GM12874 (cell line): ENCODE data around the gene UBL3.

Source experiments
- CTCF ChIP-seq: IDR thresholded peaks from 2 replicates; pipeline ENCODE4 v1.5.1; 2011; ENCODE audit warnings: low read depth, mild to moderate bottlenecking, control low read depth, low read length, moderate library complexity; ENCODE audit not compliant: insufficient read depth

Gene UBL3

GRCh38 chr13:29771247-29771646, 79.2 kb downstream of the UBL3 start:
- TF ChIP-seq CTCF, result no peak

- no peak for TF ChIP-seq CTCF
These were observed 83.4 kb downstream of the UBL3 start for GRCh38 chr13:29767006-29767405.

GRCh38 chr13:29763436-29764180, 86.8 kb downstream of the UBL3 start:
- no peak for TF ChIP-seq CTCF

GRCh38 chr13:29761815-29762214, 88.6 kb downstream of the UBL3 start:
- TF ChIP-seq CTCF, result no peak

GRCh38 chr13:29761160-29761559, 89.3 kb downstream of the UBL3 start:
- TF ChIP-seq CTCF, result no peak

GRCh38 chr13:29760544-29760943, 89.9 kb downstream of the UBL3 start:
- TF ChIP-seq CTCF, result no peak

- no peak for TF ChIP-seq CTCF
These were observed 91.8 kb downstream of the UBL3 start for GRCh38 chr13:29758531-29759114.
